H9 (cell line): ENCODE data around the gene TOGARAM1. TPM values are rescaled to one million over a fixed set of nuclear protein-coding genes. Genes with fewer than 3 reads are reported as not detected.

Source experiments
- DNase-seq: peaks from one replicate; pipeline ENCODE4 v3.0.0-alpha.2; 2017
- H2AFZ ChIP-seq: one replicate; pipeline ENCODE4 v1.6.1; 2013; ENCODE audit warnings: mild to moderate bottlenecking, low read length, control low read depth, moderate library complexity
- H2AK5ac ChIP-seq: 2 replicates; pipeline ENCODE4 v1.6.1; 2013; ENCODE audit warnings: low read length, control low read depth, mixed read lengths; ENCODE audit not compliant: insufficient read length
- H2BK120ac ChIP-seq: one replicate; pipeline ENCODE4 v1.6.1; 2013; ENCODE audit warnings: low read depth, mild to moderate bottlenecking, low read length, control low read depth, inconsistent platforms; ENCODE audit not compliant: poor library complexity, severe bottlenecking
- H2BK12ac ChIP-seq: 2 replicates; pipeline ENCODE4 v1.6.1; 2013; ENCODE audit warnings: low read length, control low read depth, mixed read lengths, low read depth; ENCODE audit not compliant: insufficient read length
- H2BK15ac ChIP-seq: 2 replicates; pipeline ENCODE4 v1.6.1; 2013; ENCODE audit warnings: low read depth, low read length, control low read depth
- H2BK20ac ChIP-seq: one replicate; pipeline ENCODE4 v1.6.1; 2013; ENCODE audit warnings: low read depth, mild to moderate bottlenecking, low read length, control low read depth, inconsistent platforms; ENCODE audit not compliant: poor library complexity, severe bottlenecking
- H2BK5ac ChIP-seq: 2 replicates; pipeline ENCODE4 v1.6.1; 2013; ENCODE audit warnings: low read length, control low read depth, mixed read lengths; ENCODE audit not compliant: insufficient read length
- H3K14ac ChIP-seq: 2 replicates; pipeline ENCODE4 v1.6.1; 2013; ENCODE audit warnings: low read length, control low read depth; ENCODE audit not compliant: insufficient read depth
- H3K18ac ChIP-seq: 2 replicates; pipeline ENCODE4 v1.6.1; 2013; ENCODE audit warnings: low read depth, mild to moderate bottlenecking, mixed read lengths, low read length, control low read depth; ENCODE audit not compliant: insufficient read length
- H3K23ac ChIP-seq: 2 replicates; pipeline ENCODE4 v1.6.1; 2013; ENCODE audit warnings: low read length, control low read depth, mixed read lengths, low read depth; ENCODE audit not compliant: insufficient read length
- H3K23me2 ChIP-seq: 2 replicates; pipeline ENCODE4 v1.6.1; 2013; ENCODE audit warnings: low read depth, mild to moderate bottlenecking, mixed read lengths, low read length, control low read depth; ENCODE audit not compliant: insufficient read length, poor library complexity, severe bottlenecking
- H3K27ac ChIP-seq: 2 replicates; pipeline ENCODE4 v1.5.1; 2013; ENCODE audit warnings: low read length, control low read depth, mixed read lengths, low read depth; ENCODE audit not compliant: insufficient read length
- H3K27me3 ChIP-seq: 2 replicates; pipeline ENCODE4 v1.6.1; 2013; ENCODE audit warnings: low read length, control low read depth, inconsistent platforms; ENCODE audit not compliant: insufficient read depth
- H3K4ac ChIP-seq: 2 replicates; pipeline ENCODE4 v1.6.1; 2013; ENCODE audit warnings: low read depth, mild to moderate bottlenecking, control low read depth, inconsistent platforms, low read length, moderate library complexity
- H3K4me1 ChIP-seq: 2 replicates; pipeline ENCODE4 v1.6.1; 2013; ENCODE audit warnings: low read length, control low read depth, inconsistent platforms; ENCODE audit not compliant: insufficient read depth
- H3K4me2 ChIP-seq: 2 replicates; pipeline ENCODE4 v1.6.1; 2013; ENCODE audit warnings: low read length, control low read depth, mixed read lengths; ENCODE audit not compliant: insufficient read length, insufficient read depth
- H3K56ac ChIP-seq: 2 replicates; pipeline ENCODE4 v1.6.1; 2013; ENCODE audit warnings: low read depth, mild to moderate bottlenecking, mixed read lengths, low read length, control low read depth; ENCODE audit not compliant: insufficient read length
- H3K79me1 ChIP-seq: 2 replicates; pipeline ENCODE4 v1.6.1; 2013; ENCODE audit warnings: low read depth, mild to moderate bottlenecking, moderate library complexity, low read length, control low read depth, inconsistent platforms; ENCODE audit not compliant: insufficient read depth, poor library complexity, severe bottlenecking
- H3K79me2 ChIP-seq: 2 replicates; pipeline ENCODE4 v1.6.1; 2013; ENCODE audit warnings: low read length, control low read depth, inconsistent platforms; ENCODE audit not compliant: insufficient read depth
- H3K9ac ChIP-seq: 2 replicates; pipeline ENCODE4 v1.6.1; 2013; ENCODE audit warnings: low read length, control low read depth, mixed read lengths; ENCODE audit not compliant: insufficient read length; ENCODE audit errors: extremely low read depth
- H3K9me3 ChIP-seq: one replicate; pipeline ENCODE4 v1.6.1; 2013; ENCODE audit warnings: low read depth, low read length, inconsistent platforms; ENCODE audit not compliant: control insufficient read depth
- H3T11ph ChIP-seq: one replicate; pipeline ENCODE4 v1.6.1; 2013; ENCODE audit warnings: mild to moderate bottlenecking, low read length, control low read depth, inconsistent platforms
- H4K20me1 ChIP-seq: one replicate; pipeline ENCODE4 v1.6.1; 2013; ENCODE audit not compliant: control insufficient read depth, insufficient read length, insufficient read depth
- H4K5ac ChIP-seq: 2 replicates; pipeline ENCODE4 v1.6.1; 2013; ENCODE audit warnings: low read depth, mild to moderate bottlenecking, mixed read lengths, low read length, control low read depth; ENCODE audit not compliant: insufficient read length
- H4K8ac ChIP-seq: replicated peaks from 2 replicates; pipeline ENCODE4 v1.6.1; 2013; ENCODE audit warnings: low read length, control low read depth, mixed read lengths, low read depth; ENCODE audit not compliant: insufficient read length
- H4K91ac ChIP-seq: 2 replicates; pipeline ENCODE4 v1.6.1; 2013; ENCODE audit warnings: low read depth, mild to moderate bottlenecking, moderate library complexity, mixed read lengths, low read length, control low read depth; ENCODE audit not compliant: insufficient read length
- H3K27ac Mint-ChIP-seq, 3 experiments: 2 replicates in 2 of 3; 3 replicates in 1 of 3; pipeline ENCODE4 v1.8.0; 2020 to 2021; ENCODE audit warnings: mixed read lengths in 3 of 3, mild to moderate bottlenecking in 1 of 3, moderate library complexity in 1 of 3
- H3K27me3 Mint-ChIP-seq: 2 replicates; pipeline ENCODE4 v1.8.0; 2021; ENCODE audit warnings: low read depth, mild to moderate bottlenecking, moderate library complexity, mixed read lengths
- H3K36me3 Mint-ChIP-seq, 3 experiments: 2 replicates in 2 of 3; 3 replicates in 1 of 3; pipeline ENCODE4 v1.8.0; 2020 to 2021; ENCODE audit warnings: low read depth in 3 of 3, mixed read lengths in 3 of 3; ENCODE audit not compliant: insufficient read depth in 1 of 3
- H3K4me1 Mint-ChIP-seq, 2 experiments: 2 replicates each; pipeline ENCODE4 v1.8.0; 2020; ENCODE audit warnings: mixed read lengths in 2 of 2
- H3K4me3 Mint-ChIP-seq, 2 experiments: 2 replicates in 1 of 2; 3 replicates in 1 of 2; pipeline ENCODE4 v1.8.0; 2020 to 2021; ENCODE audit warnings: mild to moderate bottlenecking in 2 of 2, mixed read lengths in 2 of 2, moderate library complexity in 1 of 2
- H3K9me3 Mint-ChIP-seq, 2 experiments: 2 replicates in 1 of 2; 3 replicates in 1 of 2; pipeline ENCODE4 v1.8.0; 2020; ENCODE audit warnings: mild to moderate bottlenecking in 2 of 2, mixed read lengths in 2 of 2, moderate library complexity in 1 of 2
- WGBS: extraction: QIAGEN DNeasy Blood & Tissue Kit; methylation state at CpG from one replicate; pipeline ENCODE4 v1.1.7; 2013; ENCODE audit warnings: missing lambda C conversion rate, low lambda C conversion rate, mixed read lengths; ENCODE audit not compliant: insufficient read length; ENCODE audit errors: extremely low coverage; 5-methylcytosine and 5-hydroxymethylcytosine counted together
- total RNA-seq: library from RNA; stranded (reverse); gene quantifications from 2 replicates; pipeline ENCODE4 v1.2.1, GENCODE V29; 2021
- TF ChIP-seq, protein P1 (sequence below): fragments of 200-600 bp; sonication (generic); conservative IDR thresholded peaks from 3 replicates; pipeline ENCODE4 v1.8.0; 2021; ENCODE audit warnings: antibody characterized with exemption, mild to moderate bottlenecking

The TOGARAM1 gene
- total RNA-seq, 1 experiment from 2014 or later: 11.4 TPM

GRCh38 chr14:45068396-45068795 is 106.4 kb downstream of the TOGARAM1 start:
- H3K36me3 Mint-ChIP-seq: peaks cover 2 to 9% (median 5%) of the 10 kb centered on the region in 3 experiments; a peak in 5 of 7 replicates
- no CpG with 5 or more reads among the region's 3 CpGs for WGBS

More at GRCh38 chr14:45068396-45068795, 106.4 kb downstream of the TOGARAM1 start:
- no peak overlapping the region for H3K9ac ChIP-seq
- no peak overlapping the region for H3T11ph ChIP-seq
- no peak overlapping the region for H3K27ac ChIP-seq
- no peaks in the 10 kb centered on the region for H3K79me2 ChIP-seq
- no peak overlapping the region for H3K4ac ChIP-seq
- H3K4me1 Mint-ChIP-seq: no peaks in the 10 kb centered on the region
- H3K9me3 ChIP-seq: no peaks in the 10 kb centered on the region
- H2BK120ac ChIP-seq: no peak overlapping the region
- H3K4me1 ChIP-seq: no peaks in the 10 kb centered on the region
- H2AFZ ChIP-seq: no peak overlapping the region
- no peaks in the 10 kb centered on the region for H3K27me3 ChIP-seq
- no peaks in the 10 kb centered on the region for H3K27me3 Mint-ChIP-seq
- H4K8ac ChIP-seq: no peak overlapping the region
- H2AK5ac ChIP-seq: no peak overlapping the region
- no peaks in the 10 kb centered on the region for H3K9me3 Mint-ChIP-seq
- H2BK5ac ChIP-seq: no peak overlapping the region
- H3K18ac ChIP-seq: no peak overlapping the region
- no peak overlapping the region for H3K4me3 Mint-ChIP-seq
- no peak overlapping the region for H4K5ac ChIP-seq
- H3K56ac ChIP-seq: no peak overlapping the region
- H3K4me2 ChIP-seq: no peak overlapping the region
- no peak overlapping the region for H2BK12ac ChIP-seq
- no peaks in the 10 kb centered on the region for H3K23me2 ChIP-seq
- H4K20me1 ChIP-seq: no peaks in the 10 kb centered on the region
- no peak overlapping the region for H3K14ac ChIP-seq
- no peak overlapping the region for H3K27ac Mint-ChIP-seq
- H2BK15ac ChIP-seq: no peak overlapping the region
- H4K91ac ChIP-seq: no peak overlapping the region
- TF ChIP-seq, protein P1, sequence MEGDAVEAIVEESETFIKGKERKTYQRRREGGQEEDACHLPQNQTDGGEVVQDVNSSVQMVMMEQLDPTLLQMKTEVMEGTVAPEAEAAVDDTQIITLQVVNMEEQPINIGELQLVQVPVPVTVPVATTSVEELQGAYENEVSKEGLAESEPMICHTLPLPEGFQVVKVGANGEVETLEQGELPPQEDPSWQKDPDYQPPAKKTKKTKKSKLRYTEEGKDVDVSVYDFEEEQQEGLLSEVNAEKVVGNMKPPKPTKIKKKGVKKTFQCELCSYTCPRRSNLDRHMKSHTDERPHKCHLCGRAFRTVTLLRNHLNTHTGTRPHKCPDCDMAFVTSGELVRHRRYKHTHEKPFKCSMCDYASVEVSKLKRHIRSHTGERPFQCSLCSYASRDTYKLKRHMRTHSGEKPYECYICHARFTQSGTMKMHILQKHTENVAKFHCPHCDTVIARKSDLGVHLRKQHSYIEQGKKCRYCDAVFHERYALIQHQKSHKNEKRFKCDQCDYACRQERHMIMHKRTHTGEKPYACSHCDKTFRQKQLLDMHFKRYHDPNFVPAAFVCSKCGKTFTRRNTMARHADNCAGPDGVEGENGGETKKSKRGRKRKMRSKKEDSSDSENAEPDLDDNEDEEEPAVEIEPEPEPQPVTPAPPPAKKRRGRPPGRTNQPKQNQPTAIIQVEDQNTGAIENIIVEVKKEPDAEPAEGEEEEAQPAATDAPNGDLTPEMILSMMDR: no peak
- DNase-seq: no peak
- no peak overlapping the region for H2BK20ac ChIP-seq
- H3K79me1 ChIP-seq: no peaks in the 10 kb centered on the region
- H3K23ac ChIP-seq: no peak overlapping the region
